ENCODE data around the gene CARD11. TPM values are rescaled to one million over a fixed set of nuclear protein-coding genes. Genes with fewer than 3 reads are reported as not detected.

The CARD11 gene
- total and polyA plus RNA-seq, 8 donors, result 0.31 to 6.2 (median 1.5) TPM

DNA sequence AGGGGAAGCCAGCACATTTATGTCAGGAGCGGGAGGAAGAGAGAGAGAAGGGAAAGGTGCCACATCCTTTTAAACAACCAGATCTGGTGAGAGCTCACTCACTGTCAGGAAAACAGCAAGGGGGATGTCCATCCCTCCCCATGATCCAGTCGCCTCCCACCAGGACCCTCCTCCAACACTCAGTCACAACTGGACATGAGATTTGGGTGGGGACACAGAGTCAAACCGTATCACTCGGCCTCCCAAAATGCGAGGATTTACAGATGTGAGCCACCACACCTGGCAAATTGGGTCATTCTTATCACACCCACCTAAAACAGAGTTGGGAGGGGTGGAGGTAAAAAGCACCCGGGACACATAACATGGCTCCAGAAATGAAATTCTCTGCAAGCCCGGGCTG lies 41.0 kb downstream of the CARD11 start:
- Histone ChIP-seq H3K27me3 (no peaks in the 10 kb centered on the region), H3K27ac (no peak overlapping the region), H3K4me3 (no peak overlapping the region), H3K9me3 (no peaks in the 10 kb centered on the region), H3K4me1 (no peaks in the 10 kb centered on the region), H3K36me3 (no peaks in the 10 kb centered on the region)
- peak in 1 of 6 donors; percentile 13 for DNase-seq
- TF ChIP-seq, protein P1, sequence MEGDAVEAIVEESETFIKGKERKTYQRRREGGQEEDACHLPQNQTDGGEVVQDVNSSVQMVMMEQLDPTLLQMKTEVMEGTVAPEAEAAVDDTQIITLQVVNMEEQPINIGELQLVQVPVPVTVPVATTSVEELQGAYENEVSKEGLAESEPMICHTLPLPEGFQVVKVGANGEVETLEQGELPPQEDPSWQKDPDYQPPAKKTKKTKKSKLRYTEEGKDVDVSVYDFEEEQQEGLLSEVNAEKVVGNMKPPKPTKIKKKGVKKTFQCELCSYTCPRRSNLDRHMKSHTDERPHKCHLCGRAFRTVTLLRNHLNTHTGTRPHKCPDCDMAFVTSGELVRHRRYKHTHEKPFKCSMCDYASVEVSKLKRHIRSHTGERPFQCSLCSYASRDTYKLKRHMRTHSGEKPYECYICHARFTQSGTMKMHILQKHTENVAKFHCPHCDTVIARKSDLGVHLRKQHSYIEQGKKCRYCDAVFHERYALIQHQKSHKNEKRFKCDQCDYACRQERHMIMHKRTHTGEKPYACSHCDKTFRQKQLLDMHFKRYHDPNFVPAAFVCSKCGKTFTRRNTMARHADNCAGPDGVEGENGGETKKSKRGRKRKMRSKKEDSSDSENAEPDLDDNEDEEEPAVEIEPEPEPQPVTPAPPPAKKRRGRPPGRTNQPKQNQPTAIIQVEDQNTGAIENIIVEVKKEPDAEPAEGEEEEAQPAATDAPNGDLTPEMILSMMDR (IDR thresholded peaks at IDR 0.05), result no peak
- no peak for FAIRE-seq
- WGBS, 2 donors, result 82 to 86% methylated on average over 7 of the region's 7 CpGs
- intact Hi-C loops (cut with DNase I), result no loop called here
- ATAC-seq, result no peak

- intact Hi-C loops (cut with DNase I), result no loop called here
- Histone ChIP-seq H3K27ac (no peak overlapping the region), H3K36me3 (no peaks in the 10 kb centered on the region), H3K9me3 (no peaks in the 10 kb centered on the region), H3K27me3 (no peaks in the 10 kb centered on the region), H3K4me3 (no peak overlapping the region), H3K4me1 (no peaks in the 10 kb centered on the region)
- TF ChIP-seq, protein P1 (IDR thresholded peaks at IDR 0.05), result no peak
- DNase-seq, result peak in 1 of 6 donors; percentile 14
- 83 to 88% methylated on average over 8 of the region's 8 CpGs for WGBS, 2 donors
- ATAC-seq, result no peak
- FAIRE-seq, result no peak
These were observed 43.1 kb downstream of the CARD11 start for GRCh38 chr7:3000566-3000965.

GRCh38 chr7:2999078-2999500 lies 44.6 kb downstream of the CARD11 start:
- DNase-seq (peak in 1 of 6 donors; percentile 11), FAIRE-seq (no peak), ATAC-seq (no peak)
- TF ChIP-seq, protein P1 (IDR thresholded peaks at IDR 0.05), result no peak
- H3K4me3 ChIP-seq, result no peak overlapping the region
- intact Hi-C loops (cut with DNase I), result no loop called here
- no peaks in the 10 kb centered on the region for H3K27me3 ChIP-seq
- 84% methylated on average over 8 of the region's 8 CpGs for WGBS, 2 donors
- H3K9me3 ChIP-seq, result no peaks in the 10 kb centered on the region
- no peaks in the 10 kb centered on the region for H3K4me1 ChIP-seq
- H3K27ac ChIP-seq, result no peak overlapping the region
- no peaks in the 10 kb centered on the region for H3K36me3 ChIP-seq

- Histone ChIP-seq H3K27ac (no peak overlapping the region), H3K4me3 (no peak overlapping the region), H3K36me3 (no peaks in the 10 kb centered on the region), H3K27me3 (no peaks in the 10 kb centered on the region), H3K4me1 (no peaks in the 10 kb centered on the region), H3K9me3 (no peaks in the 10 kb centered on the region)
- FAIRE-seq (no peak), DNase-seq (peak in 1 of 6 donors; percentile 19), ATAC-seq (no peak)
- WGBS, 2 donors, result 75 to 77% methylated on average over 10 of the region's 10 CpGs
- intact Hi-C loops (cut with DNase I), result no loop called here
- TF ChIP-seq, protein P1 (IDR thresholded peaks at IDR 0.05), result no peak
These were observed 46.7 kb downstream of the CARD11 start for GRCh38 chr7:2997014-2997413.

GRCh38 chr7:2996141-2996540 lies 47.5 kb downstream of the CARD11 start:
- TF ChIP-seq, protein P1 (IDR thresholded peaks at IDR 0.05), result no peak
- Histone ChIP-seq H3K27me3 (no peaks in the 10 kb centered on the region), H3K4me3 (no peak overlapping the region), H3K9me3 (no peaks in the 10 kb centered on the region), H3K27ac (no peak overlapping the region), H3K4me1 (no peaks in the 10 kb centered on the region), H3K36me3 (no peaks in the 10 kb centered on the region)
- FAIRE-seq (no peak), ATAC-seq (no peak), DNase-seq (peak in 1 of 6 donors; percentile 4)
- WGBS, 2 donors, result 77 to 83% methylated on average over 4 of the region's 4 CpGs
- intact Hi-C loops (cut with DNase I), result no loop called here
